GM18868 (cell line): Measurements from ENCODE around the gene COL4A3.

Source experiments
- ATAC-seq: cut with Tn5 transposase; IDR thresholded peaks from one replicate; pipeline ENCODE4 v1.9.1; 2021; ENCODE audit warnings: mild to moderate bottlenecking, moderate library complexity; ENCODE audit not compliant: unreplicated experiment

The COL4A3 gene

GRCh38 chr2:227285741-227286236 is 121.4 kb downstream of the COL4A3 start:
- ATAC-seq: no peak

GRCh38 chr2:227287771-227288170 is 123.3 kb downstream of the COL4A3 start:
- no peak for ATAC-seq

- ATAC-seq: no peak
Observed at GRCh38 chr2:227292314-227292713, 127.9 kb downstream of the COL4A3 start.

- ATAC-seq: no peak
Observed at GRCh38 chr2:227293531-227293930, 129.1 kb downstream of the COL4A3 start.

GRCh38 chr2:227295806-227296205 is 131.4 kb downstream of the COL4A3 start:
- no peak for ATAC-seq

GRCh38 chr2:227296671-227297405 is 132.4 kb downstream of the COL4A3 start:
- ATAC-seq: no peak

- no peak for ATAC-seq
Observed at GRCh38 chr2:227301523-227301922, 137.1 kb downstream of the COL4A3 start.

- ATAC-seq: peak; percentile 87
Observed at GRCh38 chr2:227308784-227309183, 144.4 kb downstream of the COL4A3 start.

- ATAC-seq: no peak
Observed at GRCh38 chr2:227310756-227311110, 146.3 kb downstream of the COL4A3 start.

- ATAC-seq: no peak
Observed at GRCh38 chr2:227311861-227312506, 147.6 kb downstream of the COL4A3 start.

- ATAC-seq: no peak
Observed at GRCh38 chr2:227312579-227312978, 148.2 kb downstream of the COL4A3 start.

- no peak for ATAC-seq
Observed at GRCh38 chr2:227313310-227313709, 148.9 kb downstream of the COL4A3 start.

GRCh38 chr2:227317834-227318233 is 153.4 kb downstream of the COL4A3 start:
- ATAC-seq: no peak

- ATAC-seq: no peak
Observed at GRCh38 chr2:227320305-227321094, 156.1 kb downstream of the COL4A3 start.

- ATAC-seq: no peak
Observed at GRCh38 chr2:227322530-227323205, 158.2 kb downstream of the COL4A3 start.

- ATAC-seq: no peak
Observed at GRCh38 chr2:227323818-227324217, 159.4 kb downstream of the COL4A3 start.

GRCh38 chr2:227324642-227324994 is 160.2 kb downstream of the COL4A3 start:
- peak; percentile 23 for ATAC-seq

GRCh38 chr2:227324995-227325838 is 160.8 kb downstream of the COL4A3 start, which contains the start of gene MFF:
MFF (plus strand) TSS chr2:227325251; CDS start chr2:227330666, 5,415 bp downstream.
- peak; percentile 96 for ATAC-seq

GRCh38 chr2:227325839-227326195 is 161.4 kb downstream of the COL4A3 start:
- ATAC-seq: no peak

GRCh38 chr2:227326783-227327182 is 162.4 kb downstream of the COL4A3 start:
- ATAC-seq: no peak
